ENCODE data around the gene CD180.

The CD180 gene

DNA sequence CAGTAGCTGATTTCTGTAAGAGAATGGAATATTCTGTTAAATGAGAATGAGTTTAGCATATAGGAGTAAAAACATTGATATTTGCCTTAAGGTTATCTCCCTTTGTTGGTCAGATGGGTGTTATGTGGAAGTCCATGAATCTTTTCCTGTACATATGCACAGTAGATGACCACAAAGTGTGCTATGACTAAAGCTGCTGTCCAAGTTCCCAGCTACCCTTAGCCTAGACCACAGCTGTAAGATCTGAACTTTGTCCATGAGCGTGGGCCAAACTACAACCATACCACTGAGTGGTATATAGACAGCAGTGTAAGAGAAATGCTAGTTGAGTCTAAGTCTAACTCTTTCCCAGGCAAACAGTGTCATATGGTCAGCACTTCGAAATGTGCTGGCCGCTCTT is 48.8 kb downstream of the CD180 start:
- no peak overlapping the region for H3K9ac ChIP-seq (ENCODE audit: low read length)
- H3K36me3 ChIP-seq (ENCODE audit: control insufficient read depth, insufficient read depth, low read length): peaks cover 7% of the 10 kb centered on the region

DNA sequence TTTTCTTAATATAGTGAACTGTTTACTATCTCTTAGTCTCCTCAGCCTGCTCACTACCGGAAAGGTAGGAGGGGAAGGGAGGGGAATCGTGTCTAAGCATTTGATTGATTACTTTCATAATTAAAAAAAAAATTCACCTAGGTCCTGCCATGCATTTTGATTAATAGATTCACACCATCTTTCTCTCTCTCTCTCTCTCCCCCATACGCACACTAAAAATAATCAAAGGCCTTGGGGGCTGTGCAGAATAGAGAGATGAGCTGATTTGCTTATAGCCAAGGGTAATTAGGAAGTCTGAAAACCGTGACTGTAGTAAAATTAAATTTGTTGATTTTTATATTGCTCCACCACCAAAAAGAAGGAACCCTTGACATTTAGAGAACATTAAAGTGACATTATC is 49.6 kb downstream of the CD180 start:
- H3K4me1 ChIP-seq (ENCODE audit: control insufficient read depth, insufficient read depth, low read length): no peaks in the 10 kb centered on the region
- no peaks in the 10 kb centered on the region for H3K27me3 ChIP-seq (ENCODE audit: control insufficient read depth, insufficient read depth, low read length)
- peaks cover 7% of the 10 kb centered on the region for H3K36me3 ChIP-seq (ENCODE audit: control insufficient read depth, insufficient read depth, low read length)
- no peaks in the 10 kb centered on the region for H3K9me3 ChIP-seq (ENCODE audit: control insufficient read depth, low read length)
- H3K4me3 ChIP-seq (ENCODE audit: low read length): no peak overlapping the region
- H3K9ac ChIP-seq (ENCODE audit: low read length): no peak overlapping the region

More for the DNA sequence above, 48.8 kb downstream of the CD180 start:
- Histone ChIP-seq H3K4me3 (ENCODE audit: low read length) (no peak overlapping the region), H3K4me1 (ENCODE audit: control insufficient read depth, insufficient read depth, low read length) (no peaks in the 10 kb centered on the region), H3K27me3 (ENCODE audit: control insufficient read depth, insufficient read depth, low read length) (no peaks in the 10 kb centered on the region), H3K9me3 (ENCODE audit: control insufficient read depth, low read length) (no peaks in the 10 kb centered on the region)

DNA sequence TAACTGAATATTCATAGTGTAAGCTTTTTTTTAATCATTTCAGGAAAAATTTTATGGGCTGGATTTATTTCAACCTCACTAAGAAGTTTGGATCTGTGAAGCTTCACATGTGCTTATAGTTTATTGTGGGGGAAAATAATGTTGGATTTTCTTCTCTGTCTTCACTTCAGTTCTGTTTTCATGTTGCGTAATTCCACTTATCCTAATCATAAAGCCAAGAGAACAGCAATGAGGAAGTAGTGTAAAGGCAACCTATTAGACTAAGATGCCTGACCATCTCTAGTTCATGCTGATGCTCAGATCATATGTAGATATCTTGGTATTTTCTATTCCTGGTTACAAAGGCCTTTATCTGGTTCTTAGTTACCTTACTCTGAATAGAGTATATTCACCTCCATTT is 50.0 kb downstream of the CD180 start:
- H3K36me3 ChIP-seq (ENCODE audit: control insufficient read depth, insufficient read depth, low read length): peaks cover 7% of the 10 kb centered on the region
- H3K9ac ChIP-seq (ENCODE audit: low read length): no peak overlapping the region
- no peaks in the 10 kb centered on the region for H3K9me3 ChIP-seq (ENCODE audit: control insufficient read depth, low read length)
- H3K27me3 ChIP-seq (ENCODE audit: control insufficient read depth, insufficient read depth, low read length): no peaks in the 10 kb centered on the region
- H3K4me3 ChIP-seq (ENCODE audit: low read length): no peak overlapping the region
- no peaks in the 10 kb centered on the region for H3K4me1 ChIP-seq (ENCODE audit: control insufficient read depth, insufficient read depth, low read length)

DNA sequence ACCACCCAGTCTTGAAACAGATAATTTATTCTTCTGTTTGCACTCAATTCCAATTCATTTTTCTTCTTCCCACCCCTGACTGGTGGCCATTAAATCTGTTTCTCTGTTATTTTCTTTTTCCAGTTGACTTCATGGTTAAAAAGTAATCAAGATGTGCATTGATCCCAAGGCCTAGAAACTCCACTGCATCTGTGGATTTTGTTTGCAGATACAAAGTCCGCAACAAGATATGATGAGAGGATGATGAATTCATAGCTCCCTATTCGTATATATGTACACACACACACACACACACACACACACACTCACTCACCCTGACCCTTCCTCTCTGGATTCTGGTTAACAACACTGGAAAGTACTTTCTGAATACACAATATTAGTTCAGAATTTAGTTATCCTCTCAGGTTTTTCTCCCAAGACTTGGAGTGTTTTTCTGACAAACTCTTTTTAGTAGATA is 52.4 kb downstream of the CD180 start:
- no peak overlapping the region for H3K4me3 ChIP-seq (ENCODE audit: low read length)
- no peaks in the 10 kb centered on the region for H3K9me3 ChIP-seq (ENCODE audit: control insufficient read depth, low read length)
- no peak overlapping the region for H3K9ac ChIP-seq (ENCODE audit: low read length)
- no peaks in the 10 kb centered on the region for H3K4me1 ChIP-seq (ENCODE audit: control insufficient read depth, insufficient read depth, low read length)
- H3K27me3 ChIP-seq (ENCODE audit: control insufficient read depth, insufficient read depth, low read length): no peaks in the 10 kb centered on the region
- H3K36me3 ChIP-seq (ENCODE audit: control insufficient read depth, insufficient read depth, low read length): no peaks in the 10 kb centered on the region

GRCh38 chr5:67143549-67143948 is 53.0 kb downstream of the CD180 start:
- no peak overlapping the region for H3K9ac ChIP-seq (ENCODE audit: low read length)
- no peaks in the 10 kb centered on the region for H3K27me3 ChIP-seq (ENCODE audit: control insufficient read depth, insufficient read depth, low read length)
- H3K4me3 ChIP-seq (ENCODE audit: low read length): no peak overlapping the region
- no peaks in the 10 kb centered on the region for H3K36me3 ChIP-seq (ENCODE audit: control insufficient read depth, insufficient read depth, low read length)
- H3K9me3 ChIP-seq (ENCODE audit: control insufficient read depth, low read length): no peaks in the 10 kb centered on the region
- H3K4me1 ChIP-seq (ENCODE audit: control insufficient read depth, insufficient read depth, low read length): no peaks in the 10 kb centered on the region

DNA sequence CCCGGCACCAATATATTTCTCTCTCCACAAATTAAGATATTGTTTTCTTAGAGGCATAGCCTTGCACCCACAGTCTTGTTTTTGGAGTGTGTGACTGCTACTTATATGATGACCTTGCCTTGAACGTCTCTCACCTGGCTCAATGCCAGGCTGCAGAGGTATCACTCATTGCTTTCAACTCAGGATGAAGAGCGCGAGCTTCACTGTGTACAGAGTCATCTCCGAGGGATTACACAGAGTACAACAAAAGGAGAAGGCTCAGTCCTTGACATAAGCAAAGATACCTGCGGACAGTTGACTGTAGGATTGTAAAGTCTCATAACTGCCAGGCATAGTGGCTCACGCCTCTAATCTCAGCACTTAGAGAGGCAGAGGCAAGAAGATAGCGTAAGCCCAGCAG is 53.8 kb downstream of the CD180 start:
- Histone ChIP-seq H3K36me3 (ENCODE audit: control insufficient read depth, insufficient read depth, low read length) (no peaks in the 10 kb centered on the region), H3K27me3 (ENCODE audit: control insufficient read depth, insufficient read depth, low read length) (no peaks in the 10 kb centered on the region), H3K4me1 (ENCODE audit: control insufficient read depth, insufficient read depth, low read length) (no peaks in the 10 kb centered on the region), H3K4me3 (ENCODE audit: low read length) (no peak overlapping the region), H3K9me3 (ENCODE audit: control insufficient read depth, low read length) (no peaks in the 10 kb centered on the region), H3K9ac (ENCODE audit: low read length) (no peak overlapping the region)

DNA sequence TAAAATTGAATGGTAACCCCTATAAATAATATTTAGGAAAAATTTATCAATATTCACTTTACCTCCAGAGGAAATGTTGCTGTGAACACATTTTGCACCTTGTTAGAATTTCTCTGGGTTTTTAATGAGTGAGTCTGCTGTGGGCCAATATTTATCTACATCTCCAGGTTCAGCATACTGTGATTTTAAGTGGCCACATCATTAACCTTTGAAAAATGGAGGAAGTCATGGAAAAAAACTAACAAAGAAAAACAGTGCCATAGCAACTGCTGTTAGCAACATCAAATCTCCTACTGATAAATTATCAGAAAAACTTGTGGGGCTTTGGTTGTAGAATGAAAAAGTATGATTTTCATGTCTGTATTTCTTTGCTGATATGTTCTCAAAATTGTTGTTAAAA is 55.0 kb downstream of the CD180 start:
- no peak overlapping the region for H3K4me3 ChIP-seq (ENCODE audit: low read length)
- no peaks in the 10 kb centered on the region for H3K9me3 ChIP-seq (ENCODE audit: control insufficient read depth, low read length)
- no peaks in the 10 kb centered on the region for H3K4me1 ChIP-seq (ENCODE audit: control insufficient read depth, insufficient read depth, low read length)
- no peaks in the 10 kb centered on the region for H3K36me3 ChIP-seq (ENCODE audit: control insufficient read depth, insufficient read depth, low read length)
- no peak overlapping the region for H3K9ac ChIP-seq (ENCODE audit: low read length)
- no peaks in the 10 kb centered on the region for H3K27me3 ChIP-seq (ENCODE audit: control insufficient read depth, insufficient read depth, low read length)

DNA sequence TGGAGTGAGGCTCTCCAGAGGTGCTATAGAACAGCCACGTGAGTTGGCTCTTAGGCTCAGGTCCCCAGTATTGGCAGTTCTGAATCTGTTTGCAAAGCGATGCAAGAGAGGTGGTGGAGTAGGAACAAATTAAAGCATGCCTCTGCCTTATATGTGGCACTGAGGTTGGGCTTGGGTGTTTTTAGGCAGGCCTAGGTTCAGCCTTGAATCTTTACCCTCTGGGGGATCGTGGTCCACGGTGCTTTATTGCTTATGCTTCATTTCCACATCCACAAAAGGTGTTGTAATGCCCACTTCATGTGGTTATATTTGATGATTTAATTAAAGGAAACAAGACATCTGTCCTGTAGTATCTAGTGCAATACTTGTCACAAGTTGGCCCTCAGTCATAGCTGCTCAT is 56.2 kb downstream of the CD180 start:
- Histone ChIP-seq H3K9me3 (ENCODE audit: control insufficient read depth, low read length) (no peaks in the 10 kb centered on the region), H3K4me3 (ENCODE audit: low read length) (no peak overlapping the region), H3K4me1 (ENCODE audit: control insufficient read depth, insufficient read depth, low read length) (no peaks in the 10 kb centered on the region), H3K36me3 (ENCODE audit: control insufficient read depth, insufficient read depth, low read length) (no peaks in the 10 kb centered on the region), H3K27me3 (ENCODE audit: control insufficient read depth, insufficient read depth, low read length) (no peaks in the 10 kb centered on the region), H3K9ac (ENCODE audit: low read length) (no peak overlapping the region)

DNA sequence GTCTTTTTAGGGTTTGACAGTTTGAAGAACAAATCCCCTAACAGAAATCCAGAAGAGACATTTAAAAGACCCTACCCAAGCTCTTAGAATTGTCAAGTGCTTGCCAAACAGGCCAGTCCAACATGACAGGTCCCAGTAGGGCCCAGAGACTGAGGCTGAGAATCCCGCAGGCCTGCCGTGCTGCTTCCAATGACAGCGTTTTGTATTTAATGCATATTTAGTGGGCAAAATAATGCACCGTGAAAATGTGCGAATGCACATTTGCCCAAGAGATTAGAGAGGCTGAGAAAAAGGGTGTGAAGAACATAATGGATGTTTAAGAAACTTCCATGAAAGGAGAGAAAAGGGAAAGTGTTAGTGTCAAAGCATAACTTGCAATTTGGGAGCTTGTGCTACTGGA is 57.6 kb downstream of the CD180 start:
- H3K9me3 ChIP-seq (ENCODE audit: control insufficient read depth, low read length): no peaks in the 10 kb centered on the region
- H3K4me1 ChIP-seq (ENCODE audit: control insufficient read depth, insufficient read depth, low read length): no peaks in the 10 kb centered on the region
- H3K4me3 ChIP-seq (ENCODE audit: low read length): no peak overlapping the region
- no peaks in the 10 kb centered on the region for H3K36me3 ChIP-seq (ENCODE audit: control insufficient read depth, insufficient read depth, low read length)
- H3K27me3 ChIP-seq (ENCODE audit: control insufficient read depth, insufficient read depth, low read length): no peaks in the 10 kb centered on the region
- H3K9ac ChIP-seq (ENCODE audit: low read length): no peak overlapping the region

DNA sequence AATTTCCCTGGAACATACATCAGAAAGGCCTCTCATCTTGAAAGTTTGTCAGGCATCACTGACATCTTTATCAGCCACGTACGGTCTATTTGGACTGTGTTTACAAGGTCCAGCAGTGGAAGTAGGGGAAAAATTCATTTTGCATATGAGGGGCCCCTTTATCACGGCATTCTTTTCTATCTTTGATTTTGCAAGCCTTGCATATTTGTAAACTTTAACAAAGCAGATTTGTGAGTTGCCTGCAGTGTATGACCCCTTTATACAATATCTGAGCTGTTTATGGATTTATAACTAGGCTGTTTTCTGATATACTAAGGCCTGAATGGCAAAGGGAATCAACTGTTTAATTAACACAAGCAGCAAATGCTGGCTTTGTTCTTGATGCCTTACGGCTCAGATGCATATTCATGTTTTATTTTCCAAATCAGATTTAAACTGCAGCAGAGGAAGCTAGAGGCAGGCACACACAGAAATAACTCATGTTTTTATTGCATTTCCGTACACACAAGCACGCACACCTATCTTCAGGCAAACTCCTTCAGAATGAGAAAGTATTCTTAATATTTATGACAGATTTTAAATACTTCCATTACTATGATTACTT is 61.1 kb downstream of the CD180 start:
- H3K4me3 ChIP-seq (ENCODE audit: low read length): no peak overlapping the region
- no peak overlapping the region for H3K9ac ChIP-seq (ENCODE audit: low read length)
- H3K27me3 ChIP-seq (ENCODE audit: control insufficient read depth, insufficient read depth, low read length): no peaks in the 10 kb centered on the region
- H3K4me1 ChIP-seq (ENCODE audit: control insufficient read depth, insufficient read depth, low read length): no peaks in the 10 kb centered on the region
- H3K9me3 ChIP-seq (ENCODE audit: control insufficient read depth, low read length): no peaks in the 10 kb centered on the region
- H3K36me3 ChIP-seq (ENCODE audit: control insufficient read depth, insufficient read depth, low read length): no peaks in the 10 kb centered on the region

DNA sequence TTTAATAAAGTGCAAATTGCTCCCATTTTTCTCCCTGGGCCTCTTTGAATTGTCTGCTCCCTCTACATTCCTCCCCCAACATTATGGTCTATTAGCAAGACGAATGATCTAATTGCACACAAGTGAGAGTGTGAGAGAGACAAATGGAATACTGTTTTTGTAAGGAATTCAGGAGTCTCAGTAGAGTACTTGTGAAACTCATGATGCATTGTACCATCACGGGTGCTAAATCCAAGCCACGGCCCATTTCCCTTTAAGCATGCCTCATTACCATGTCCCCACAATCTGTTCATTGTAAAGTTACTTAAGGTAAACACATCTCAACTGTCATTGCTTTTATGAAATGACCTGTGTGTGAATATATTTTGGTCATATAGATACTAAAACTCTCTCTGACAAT is 62.8 kb downstream of the CD180 start:
- no peaks in the 10 kb centered on the region for H3K4me1 ChIP-seq (ENCODE audit: control insufficient read depth, insufficient read depth, low read length)
- H3K9me3 ChIP-seq (ENCODE audit: control insufficient read depth, low read length): no peaks in the 10 kb centered on the region
- no peaks in the 10 kb centered on the region for H3K27me3 ChIP-seq (ENCODE audit: control insufficient read depth, insufficient read depth, low read length)
- H3K4me3 ChIP-seq (ENCODE audit: low read length): no peak overlapping the region
- no peak overlapping the region for H3K9ac ChIP-seq (ENCODE audit: low read length)
- no peaks in the 10 kb centered on the region for H3K36me3 ChIP-seq (ENCODE audit: control insufficient read depth, insufficient read depth, low read length)

DNA sequence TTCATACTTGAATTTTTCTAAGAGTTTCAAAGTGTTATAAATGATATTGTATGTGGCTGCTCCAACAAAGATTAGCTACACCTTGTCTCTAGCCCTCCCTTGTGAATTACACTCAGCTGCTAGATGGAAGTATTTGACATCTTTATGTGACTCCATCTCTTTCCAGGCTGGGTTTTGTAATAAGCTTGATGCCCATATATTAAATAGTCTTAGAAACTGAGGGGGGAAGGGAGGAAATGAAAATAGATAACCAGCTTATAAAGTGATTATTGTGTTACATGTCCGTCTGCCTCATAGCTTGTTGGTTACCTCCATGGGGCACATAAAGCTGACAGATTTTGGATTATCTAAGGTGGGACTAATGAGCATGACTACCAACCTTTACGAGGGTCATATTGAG is 63.4 kb downstream of the CD180 start:
- H3K27me3 ChIP-seq (ENCODE audit: control insufficient read depth, insufficient read depth, low read length): no peaks in the 10 kb centered on the region
- H3K36me3 ChIP-seq (ENCODE audit: control insufficient read depth, insufficient read depth, low read length): no peaks in the 10 kb centered on the region
- H3K9me3 ChIP-seq (ENCODE audit: control insufficient read depth, low read length): no peaks in the 10 kb centered on the region
- H3K4me1 ChIP-seq (ENCODE audit: control insufficient read depth, insufficient read depth, low read length): no peaks in the 10 kb centered on the region
- H3K9ac ChIP-seq (ENCODE audit: low read length): no peak overlapping the region
- H3K4me3 ChIP-seq (ENCODE audit: low read length): no peak overlapping the region

- no peaks in the 10 kb centered on the region for H3K9me3 ChIP-seq (ENCODE audit: control insufficient read depth, low read length)
- no peaks in the 10 kb centered on the region for H3K36me3 ChIP-seq (ENCODE audit: control insufficient read depth, insufficient read depth, low read length)
- H3K27me3 ChIP-seq (ENCODE audit: control insufficient read depth, insufficient read depth, low read length): no peaks in the 10 kb centered on the region
- no peak overlapping the region for H3K4me3 ChIP-seq (ENCODE audit: low read length)
- H3K9ac ChIP-seq (ENCODE audit: low read length): no peak overlapping the region
- no peaks in the 10 kb centered on the region for H3K4me1 ChIP-seq (ENCODE audit: control insufficient read depth, insufficient read depth, low read length)
These were observed 66.8 kb downstream of the CD180 start for GRCh38 chr5:67129768-67130167.

Data from mucosa of stomach (tissue), 1 donor.